WTC11 (cell line): ENCODE measurements around the gene CHIT1. TPM values are rescaled to one million over a fixed set of nuclear protein-coding genes. Genes with fewer than 3 reads are reported as not detected.

ENCODE experiments used
- ATAC-seq: fragments of 200-7000 bp; cut with Tn5 transposase; 2 replicates; pipeline ENCODE4 v1.10.0; 2021; ENCODE audit warnings: mild to moderate bottlenecking, moderate library complexity
- CTCF ChIA-PET: fragments of 300-600 bp; sonication (Branson Sonifier 250); formaldehyde crosslinking; loops from one replicate; lab custom pipeline; 2021; ENCODE audit warnings: antibody characterized with exemption; lab: Charles Lee
- POLR2A ChIA-PET: fragments of 350-600 bp; sonication (Branson Sonifier 250); formaldehyde crosslinking; loops from one replicate; lab custom pipeline; 2021; ENCODE audit warnings: antibody characterized with exemption; lab: Charles Lee
- DNase-seq: peaks from one replicate; pipeline ENCODE4 v3.0.0; 2021; ENCODE audit warnings: low spot score
- H3K27ac Mint-ChIP-seq: 2 replicates; pipeline ENCODE4 v1.8.0; 2021; ENCODE audit warnings: mixed read lengths
- H3K27me3 Mint-ChIP-seq: 2 replicates; pipeline ENCODE4 v1.8.0; 2021; ENCODE audit warnings: low read depth, mild to moderate bottlenecking, moderate library complexity, mixed read lengths
- H3K36me3 Mint-ChIP-seq: 2 replicates; pipeline ENCODE4 v1.8.0; 2021; ENCODE audit warnings: mixed read lengths
- H3K4me1 Mint-ChIP-seq: 2 replicates; pipeline ENCODE4 v1.8.0; 2022; ENCODE audit warnings: mixed read lengths
- H3K4me3 Mint-ChIP-seq: 2 replicates; pipeline ENCODE4 v1.8.0; 2021; ENCODE audit warnings: mild to moderate bottlenecking, moderate library complexity, mixed read lengths
- H3K9me3 Mint-ChIP-seq: 2 replicates; pipeline ENCODE4 v1.8.0; 2021; ENCODE audit warnings: mixed read lengths
- AFF4 ChIP-seq: sonication (generic); formaldehyde crosslinking; IDR thresholded peaks from 2 replicates; pipeline ENCODE4 v1.8.1; 2023; ENCODE audit warnings: mild to moderate bottlenecking, missing genetic modification reagents, borderline replicate concordance
- ATF6 ChIP-seq: sonication (generic); formaldehyde crosslinking; IDR thresholded peaks from 2 replicates; pipeline ENCODE4 v1.8.1; 2023; ENCODE audit warnings: mild to moderate bottlenecking, missing genetic modification reagents
- CREM ChIP-seq: sonication (generic); formaldehyde crosslinking; IDR thresholded peaks from 2 replicates; pipeline ENCODE4 v1.8.1; 2022; ENCODE audit warnings: mild to moderate bottlenecking, missing genetic modification reagents, moderate library complexity
- E2F1 ChIP-seq: sonication (generic); formaldehyde crosslinking; IDR thresholded peaks from 2 replicates; pipeline ENCODE4 v1.8.0; 2022; ENCODE audit warnings: mild to moderate bottlenecking, missing genetic modification reagents
- ERG ChIP-seq: fragments of 250-450 bp; sonication (Bioruptor Pico); IDR thresholded peaks from 2 replicates; pipeline ENCODE4 v1.8.0; 2021; ENCODE audit warnings: mild to moderate bottlenecking
- IRF1 ChIP-seq: sonication (generic); formaldehyde crosslinking; IDR thresholded peaks from 2 replicates; pipeline ENCODE4 v1.8.0; 2023; ENCODE audit warnings: missing genetic modification reagents
- JAZF1 ChIP-seq: fragments of 250-450 bp; sonication (Bioruptor Pico); IDR thresholded peaks from 2 replicates; pipeline ENCODE4 v1.9.0; 2021; ENCODE audit warnings: moderate library complexity, mild to moderate bottlenecking, inconsistent platforms
- MXD4 ChIP-seq: fragments of 250-450 bp; sonication (Bioruptor Pico); IDR thresholded peaks from 2 replicates; pipeline ENCODE4 v1.8.0; 2021; ENCODE audit warnings: mild to moderate bottlenecking, moderate library complexity, borderline replicate concordance
- NFATC4 ChIP-seq: fragments of 250-450 bp; sonication (Bioruptor Pico); IDR thresholded peaks from 2 replicates; pipeline ENCODE4 v1.9.0; 2021; ENCODE audit warnings: mild to moderate bottlenecking
- NR2C2 ChIP-seq: sonication (generic); formaldehyde crosslinking; IDR thresholded peaks from 2 replicates; pipeline ENCODE4 v1.8.0; 2022; ENCODE audit warnings: mild to moderate bottlenecking, missing genetic modification reagents
- SMAD3 ChIP-seq: sonication (generic); formaldehyde crosslinking; IDR thresholded peaks from 2 replicates; pipeline ENCODE4 v1.8.0; 2022; ENCODE audit warnings: missing genetic modification reagents, mild to moderate bottlenecking, borderline replicate concordance
- TP53 ChIP-seq: sonication (generic); formaldehyde crosslinking; IDR thresholded peaks from 2 replicates; pipeline ENCODE4 v1.8.1; 2023; ENCODE audit warnings: mild to moderate bottlenecking, missing genetic modification reagents
- ZBTB21 ChIP-seq: sonication (generic); formaldehyde crosslinking; IDR thresholded peaks from 2 replicates; pipeline ENCODE4 v1.8.1; 2023; ENCODE audit warnings: mild to moderate bottlenecking, missing genetic modification reagents, borderline replicate concordance
- ZMAT4 ChIP-seq: fragments of 250-450 bp; sonication (Bioruptor Pico); IDR thresholded peaks from 2 replicates; pipeline ENCODE4 v1.9.0; 2021; ENCODE audit warnings: mild to moderate bottlenecking
- ZNF121 ChIP-seq: sonication (generic); formaldehyde crosslinking; IDR thresholded peaks from 2 replicates; pipeline ENCODE4 v1.8.0; 2023; ENCODE audit warnings: missing genetic modification reagents
- ZNF425 ChIP-seq: fragments of 250-450 bp; sonication (Bioruptor Pico); conservative IDR thresholded peaks from 2 replicates; pipeline ENCODE4 v1.9.0; 2021; ENCODE audit warnings: mild to moderate bottlenecking
- ZNF512 ChIP-seq: sonication (generic); formaldehyde crosslinking; IDR thresholded peaks from 2 replicates; pipeline ENCODE4 v1.8.1; 2022; ENCODE audit warnings: missing genetic modification reagents, borderline replicate concordance
- total RNA-seq: library from RNA; stranded (reverse); gene quantifications from 3 replicates; pipeline ENCODE4 v1.2.3, GENCODE V29; 2021

Gene CHIT1
- total RNA-seq, 1 experiment from 2014 or later: 0.15 TPM

GRCh38 chr1:203204756-203205155, 24.7 kb downstream of the CHIT1 start:
- TF ChIP-seq TP53 (CRISPR knock-in tag): no peak
- TF ChIP-seq ZNF425 (CRISPR knock-in tag): no peak
- no peak for TF ChIP-seq E2F1 (CRISPR knock-in tag)
- no peak for TF ChIP-seq IRF1 (CRISPR knock-in tag)
- TF ChIP-seq AFF4: no peak
- no peak for TF ChIP-seq SMAD3 (CRISPR knock-in tag)
- TF ChIP-seq NR2C2 (CRISPR knock-in tag): no peak
- no peak for TF ChIP-seq CREM (CRISPR knock-in tag)
- no peak for TF ChIP-seq ZNF121 (CRISPR knock-in tag)
- no peak for TF ChIP-seq JAZF1
- TF ChIP-seq NFATC4: no peak
- DNase-seq (no peak), ATAC-seq (no peak)
- CTCF ChIA-PET: interaction anchor here (1.6 to 3.3 kb wide), 4 partner anchors 11 to 165 kb away, joined by 7 to 9 read pairs (median 8); no protein-coding TSS in a partner anchor
- POLR2A ChIA-PET: no interaction called here
- no peak overlapping the region for H3K4me3 Mint-ChIP-seq
- peaks cover 3% of the 10 kb centered on the region; the same call in 1 of the 2 replicates for H3K27me3 Mint-ChIP-seq
- no peak overlapping the region for H3K27ac Mint-ChIP-seq
- H3K36me3 Mint-ChIP-seq: no peaks in the 10 kb centered on the region
- H3K9me3 Mint-ChIP-seq: no peaks in the 10 kb centered on the region
- H3K4me1 Mint-ChIP-seq: no peaks in the 10 kb centered on the region

GRCh38 chr1:203202431-203203245, 26.8 kb downstream of the CHIT1 start:
- Mint-ChIP-seq H3K27me3 (peaks cover 3% of the 10 kb centered on the region; the same call in 1 of the 2 replicates), H3K27ac (no peak overlapping the region), H3K4me1 (no peaks in the 10 kb centered on the region), H3K4me3 (no peak overlapping the region), H3K9me3 (0 out of 2 replicates have a peak, but pooled peaks cover 3% of the 10 kb centered on the region), H3K36me3 (no peaks in the 10 kb centered on the region)
- ATAC-seq (no peak), DNase-seq (no peak)
- ChIA-PET CTCF (interaction anchor here (0.9 to 3.3 kb wide), 2 partner anchors 13 to 85 kb away, joined by 3 to 9 read pairs; no protein-coding TSS in a partner anchor), POLR2A (no interaction called here)
- TF ChIP-seq ZNF512 (no peak), ERG (no peak), ATF6 (CRISPR knock-in tag) (no peak), MXD4 (no peak), ZBTB21 (CRISPR knock-in tag) (no peak), ZMAT4 (no peak)
